Neuronal stem cell (in vitro differentiated cells): ENCODE measurements around the gene ITPR1.

Experiments used
- DNase-seq: peaks from one replicate; pipeline ENCODE4 v3.0.0-alpha.2; 2013; ENCODE audit warnings: low spot score
- H2AFZ ChIP-seq: one replicate; pipeline ENCODE4 v1.6.1; 2013; ENCODE audit warnings: mild to moderate bottlenecking, low read length, inconsistent platforms
- H2AK5ac ChIP-seq: 2 replicates; pipeline ENCODE4 v1.6.1; 2013; ENCODE audit warnings: low read depth, mild to moderate bottlenecking, inconsistent platforms, low read length, moderate library complexity, mixed read lengths
- H2BK120ac ChIP-seq: 2 replicates; pipeline ENCODE4 v1.6.1; 2013; ENCODE audit warnings: low read depth, mild to moderate bottlenecking, inconsistent platforms, low read length, moderate library complexity, mixed read lengths
- H2BK12ac ChIP-seq: one replicate; pipeline ENCODE4 v1.6.1; 2013; ENCODE audit warnings: low read length, inconsistent platforms
- H2BK15ac ChIP-seq: 2 replicates; pipeline ENCODE4 v1.6.1; 2013; ENCODE audit warnings: mild to moderate bottlenecking, low read length, inconsistent platforms, mixed read lengths
- H2BK5ac ChIP-seq: one replicate; pipeline ENCODE4 v1.6.1; 2013; ENCODE audit warnings: inconsistent platforms, mild to moderate bottlenecking, low read length, moderate library complexity
- H3K14ac ChIP-seq: one replicate; pipeline ENCODE4 v1.6.1; 2013; ENCODE audit warnings: low read length, inconsistent platforms
- H3K18ac ChIP-seq: 2 replicates; pipeline ENCODE4 v1.6.1; 2013; ENCODE audit warnings: low read length, inconsistent platforms
- H3K23ac ChIP-seq: 2 replicates; pipeline ENCODE4 v1.6.1; 2013; ENCODE audit warnings: low read depth, mild to moderate bottlenecking, mixed read lengths, low read length, inconsistent platforms; ENCODE audit not compliant: poor library complexity
- H3K27ac ChIP-seq: replicated peaks from 3 replicates; pipeline ENCODE4 v1.5.1; 2013; ENCODE audit warnings: low read length, inconsistent platforms
- H3K27me3 ChIP-seq, 3 experiments: 2 replicates each; pipeline ENCODE4 v1.6.1; 2013; ENCODE audit warnings: low read length in 3 of 3, mild to moderate bottlenecking in 2 of 3, inconsistent platforms in 1 of 3, low read depth in 1 of 3, mixed read lengths in 1 of 3, moderate library complexity in 1 of 3; ENCODE audit not compliant: control insufficient read depth in 3 of 3, insufficient read depth in 3 of 3
- H3K36me3 ChIP-seq, 2 donors: replicated peaks in 1 of 2; 2 replicates each; pipeline ENCODE4 v1.6.1; 2013; ENCODE audit warnings: low read length in 2 of 2; ENCODE audit not compliant: control insufficient read depth in 2 of 2, insufficient read depth in 2 of 2
- H3K4ac ChIP-seq: 2 replicates; pipeline ENCODE4 v1.6.1; 2013; ENCODE audit warnings: inconsistent platforms, mild to moderate bottlenecking, low read length, moderate library complexity
- H3K4me1 ChIP-seq, 2 donors: 1 replicate in 1 of 2; 2 replicates in 1 of 2; pipeline ENCODE4 v1.6.1; 2013; ENCODE audit warnings: low read length in 2 of 2, low read depth in 1 of 2; ENCODE audit not compliant: control insufficient read depth in 2 of 2, insufficient read depth in 1 of 2
- H3K4me2 ChIP-seq: one replicate; pipeline ENCODE4 v1.6.1; 2013; ENCODE audit warnings: mild to moderate bottlenecking, low read length, inconsistent platforms; ENCODE audit not compliant: insufficient read depth, poor library complexity, severe bottlenecking
- H3K4me3 ChIP-seq, 2 donors: 2 replicates each; pipeline ENCODE4 v1.5.1; 2013; ENCODE audit warnings: low read length in 2 of 2, mild to moderate bottlenecking in 2 of 2, inconsistent platforms in 1 of 2, moderate library complexity in 1 of 2
- H3K79me1 ChIP-seq: one replicate; pipeline ENCODE4 v1.6.1; 2013; ENCODE audit warnings: low read depth, mild to moderate bottlenecking, inconsistent platforms, low read length, moderate library complexity
- H3K9ac ChIP-seq: one replicate; pipeline ENCODE4 v1.6.1; 2013; ENCODE audit warnings: mild to moderate bottlenecking, low read depth, low read length, inconsistent platforms; ENCODE audit not compliant: poor library complexity
- H3K9me3 ChIP-seq, 2 donors: replicated peaks in 1 of 2; 2 replicates each; pipeline versions ENCODE3 to v1.6.1; 2013; ENCODE audit warnings: low read length in 2 of 2, mild to moderate bottlenecking in 2 of 2, inconsistent platforms in 1 of 2, low read depth in 1 of 2, mixed read lengths in 1 of 2, moderate library complexity in 1 of 2; ENCODE audit not compliant: control insufficient read depth in 2 of 2, insufficient read depth in 1 of 2
- H4K8ac ChIP-seq: one replicate; pipeline ENCODE4 v1.6.1; 2013; ENCODE audit warnings: low read depth, mild to moderate bottlenecking, inconsistent platforms, low read length, moderate library complexity
- H4K91ac ChIP-seq: one replicate; pipeline ENCODE4 v1.6.1; 2013; ENCODE audit warnings: low read length, low read depth, mild to moderate bottlenecking, inconsistent platforms; ENCODE audit not compliant: poor library complexity
- WGBS, 2 donors: extraction: QIAGEN DNeasy Blood & Tissue Kit; methylation state at CpG; one replicate each; pipeline ENCODE4 v1.1.7; 2013; ENCODE audit warnings: missing lambda C conversion rate in 2 of 2, mixed read lengths in 1 of 2; ENCODE audit not compliant: insufficient read length in 2 of 2, insufficient replicate concordance in 1 of 2; ENCODE audit errors: extremely low coverage in 2 of 2; 5-methylcytosine and 5-hydroxymethylcytosine counted together

Gene ITPR1

DNA sequence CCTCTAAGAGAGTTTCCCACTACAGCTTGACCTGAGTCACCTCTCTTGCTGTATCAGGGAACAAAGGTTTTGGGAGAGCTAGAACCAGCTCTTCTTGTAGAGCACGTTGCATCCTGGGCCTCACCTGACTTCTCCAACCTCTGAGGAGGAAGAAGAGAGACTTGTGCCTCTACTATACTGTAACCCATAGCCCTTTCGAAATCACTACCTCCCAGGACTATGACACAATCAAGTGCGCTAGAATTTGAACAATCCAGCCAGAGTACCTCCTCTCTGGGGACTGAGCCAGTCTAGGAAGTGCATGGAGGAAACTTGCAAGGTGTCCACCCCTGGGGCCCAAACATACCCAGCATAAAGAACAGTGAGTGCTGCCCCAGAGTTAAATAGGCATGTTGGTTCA is 293.3 kb downstream of the ITPR1 start:
- Histone ChIP-seq H2BK5ac (no peak overlapping the region), H4K8ac (no peak overlapping the region), H3K79me1 (no peaks in the 10 kb centered on the region), H2AFZ (no peak overlapping the region), H3K14ac (no peak overlapping the region), H3K9ac (no peak overlapping the region), H3K27me3 (no peaks in the 10 kb centered on the region), H4K91ac (no peak overlapping the region), H2BK120ac (no peak overlapping the region), H2BK12ac (no peak overlapping the region), H3K4me1 (no peaks in the 10 kb centered on the region), H3K9me3 (peaks cover 1 to 5% of the 10 kb centered on the region in 2 donors), H3K18ac (no peak overlapping the region), H2BK15ac (no peak overlapping the region), H3K4me2 (no peak overlapping the region), H3K36me3 (no peaks in the 10 kb centered on the region), H3K23ac (no peak overlapping the region), H3K4ac (no peak overlapping the region), H2AK5ac (no peak overlapping the region), H3K4me3 (no peak overlapping the region), H3K27ac (no peak overlapping the region)
- WGBS, 2 donors: no CpG with 5 or more reads among the region's 3 CpGs
- DNase-seq: no peak

GRCh38 chr3:4791358-4791757 is 298.2 kb downstream of the ITPR1 start:
- H4K91ac ChIP-seq: no peak overlapping the region
- no peaks in the 10 kb centered on the region for H3K27me3 ChIP-seq
- H3K4ac ChIP-seq: no peak overlapping the region
- no peak overlapping the region for H3K23ac ChIP-seq
- H2BK12ac ChIP-seq: no peak overlapping the region
- no peak overlapping the region for H2AFZ ChIP-seq
- no peak overlapping the region for H2BK5ac ChIP-seq
- H3K4me2 ChIP-seq: no peak overlapping the region
- no peak overlapping the region for H3K14ac ChIP-seq
- no peak overlapping the region for H2BK120ac ChIP-seq
- no peak overlapping the region for H2BK15ac ChIP-seq
- H3K36me3 ChIP-seq: no peaks in the 10 kb centered on the region
- WGBS, 2 donors: no CpG with 5 or more reads among the region's 4 CpGs
- H3K4me1 ChIP-seq: no peaks in the 10 kb centered on the region
- no peak overlapping the region for H3K9ac ChIP-seq
- no peaks in the 10 kb centered on the region for H3K79me1 ChIP-seq
- H3K9me3 ChIP-seq: peaks cover 3 to 9% of the 10 kb centered on the region in 2 donors
- no peak overlapping the region for H2AK5ac ChIP-seq
- H3K18ac ChIP-seq: no peak overlapping the region
- H3K4me3 ChIP-seq: no peak overlapping the region
- H4K8ac ChIP-seq: no peak overlapping the region
- no peak for DNase-seq
- no peak overlapping the region for H3K27ac ChIP-seq

GRCh38 chr3:4793311-4793710 is 300.2 kb downstream of the ITPR1 start:
- no peak overlapping the region for H3K14ac ChIP-seq
- no peak overlapping the region for H4K91ac ChIP-seq
- no peak overlapping the region for H2BK12ac ChIP-seq
- no peaks in the 10 kb centered on the region for H3K36me3 ChIP-seq
- no peak overlapping the region for H2BK120ac ChIP-seq
- no peak overlapping the region for H2AK5ac ChIP-seq
- DNase-seq: no peak
- H3K23ac ChIP-seq: no peak overlapping the region
- no peak overlapping the region for H3K4me3 ChIP-seq
- no peak overlapping the region for H4K8ac ChIP-seq
- H3K79me1 ChIP-seq: no peaks in the 10 kb centered on the region
- H3K27me3 ChIP-seq: no peaks in the 10 kb centered on the region
- H2BK5ac ChIP-seq: no peak overlapping the region
- no CpG with 5 or more reads among the region's 5 CpGs for WGBS, 2 donors
- no peak overlapping the region for H3K27ac ChIP-seq
- no peaks in the 10 kb centered on the region for H3K4me1 ChIP-seq
- H3K18ac ChIP-seq: no peak overlapping the region
- no peak overlapping the region for H3K4me2 ChIP-seq
- no peak overlapping the region for H3K9ac ChIP-seq
- H2AFZ ChIP-seq: no peak overlapping the region
- H2BK15ac ChIP-seq: no peak overlapping the region
- no peak overlapping the region for H3K4ac ChIP-seq
- peaks cover 3 to 9% of the 10 kb centered on the region in 2 donors for H3K9me3 ChIP-seq

DNA sequence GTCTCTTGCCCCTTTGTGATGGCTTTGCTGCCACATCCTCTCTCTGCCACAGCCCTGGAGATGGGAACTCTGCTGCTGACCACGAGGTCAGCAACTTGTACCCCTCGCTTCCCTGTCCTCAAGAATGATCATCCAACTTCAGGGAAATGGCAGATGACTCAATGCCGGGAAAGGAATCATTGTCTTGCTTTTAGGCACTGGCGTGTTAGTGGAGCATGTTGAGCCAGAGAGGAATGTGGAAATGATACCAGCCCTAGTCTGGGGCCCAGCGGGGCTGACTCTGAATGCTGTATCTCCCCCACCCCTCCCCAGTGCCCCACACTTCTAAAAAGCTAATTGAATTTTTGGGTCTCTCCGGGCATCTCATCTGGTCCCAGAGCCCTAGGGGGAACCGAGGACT is 301.2 kb downstream of the ITPR1 start:
- DNase-seq: no peak
- Histone ChIP-seq H3K4me2 (no peak overlapping the region), H3K4me1 (no peaks in the 10 kb centered on the region), H3K23ac (no peak overlapping the region), H4K91ac (no peak overlapping the region), H3K79me1 (no peaks in the 10 kb centered on the region), H3K4ac (no peak overlapping the region), H3K9ac (no peak overlapping the region), H3K4me3 (peak overlapping the region in 1 of 2 donors; percentile 21), H2AFZ (no peak overlapping the region), H3K14ac (no peak overlapping the region), H3K9me3 (peaks cover 3 to 9% of the 10 kb centered on the region in 2 donors), H3K27ac (no peak overlapping the region), H2BK15ac (no peak overlapping the region), H2AK5ac (no peak overlapping the region), H4K8ac (no peak overlapping the region), H2BK120ac (no peak overlapping the region), H3K27me3 (no peaks in the 10 kb centered on the region), H2BK12ac (no peak overlapping the region), H3K18ac (no peak overlapping the region), H2BK5ac (no peak overlapping the region), H3K36me3 (no peaks in the 10 kb centered on the region)
- WGBS, 2 donors: no CpG with 5 or more reads among the region's 7 CpGs
